HEK293 (cell line): Measurements from ENCODE around the gene FGF19.

Experiments
- CTCF ChIA-PET: fragments of 350-600 bp; formaldehyde crosslinking; extraction: SDS; loops from one replicate; lab custom pipeline; 2021; ENCODE audit warnings: antibody characterized with exemption; lab: Yijun Ruan, JAX
- POLR2A ChIA-PET: fragments of 300-600 bp; formaldehyde crosslinking; extraction: SDS; loops from one replicate; lab custom pipeline; 2020; ENCODE audit warnings: antibody characterized with exemption, inconsistent platforms; lab: Yijun Ruan, JAX
- H3K27ac ChIP-seq: fragments of 200-500 bp; sonication (Bioruptor generic); 2 replicates; pipeline ENCODE4 v1.5.1; 2014; ENCODE audit warnings: low read depth, low read length, control low read depth, inconsistent platforms; ENCODE audit errors: extremely low read depth
- H3K36me3 ChIP-seq, 2 experiments: fragments of 200-500 bp in 1 of 2; sonication (Bioruptor generic) in 1 of 2; 1 replicate in 1 of 2; 2 replicates in 1 of 2; pipeline ENCODE4 v1.5.1; 2014 to 2017; ENCODE audit warnings: inconsistent platforms in 2 of 2, low read length in 2 of 2; ENCODE audit not compliant: control insufficient read depth in 2 of 2, insufficient read depth in 1 of 2
- H3K4me1 ChIP-seq: fragments of 200-500 bp; sonication (Bioruptor generic); 2 replicates; pipeline ENCODE4 v1.5.1; 2014; ENCODE audit warnings: mild to moderate bottlenecking, low read length, inconsistent platforms; ENCODE audit not compliant: control insufficient read depth, insufficient read depth
- H3K4me3 ChIP-seq: 2 replicates; pipeline ENCODE4 v1.5.1; 2011; ENCODE audit warnings: low read depth, mild to moderate bottlenecking, control low read depth, low read length, moderate library complexity
- H3K9me3 ChIP-seq: fragments of 200-500 bp; sonication (Bioruptor generic); 2 replicates; pipeline ENCODE4 v1.5.1; 2014; ENCODE audit warnings: low read depth, low read length, inconsistent platforms; ENCODE audit not compliant: control insufficient read depth, insufficient read depth
- HOXA7 ChIP-seq: sonication (generic); formaldehyde crosslinking; IDR thresholded peaks from 2 replicates; pipeline ENCODE4 v1.8.1; 2022; ENCODE audit warnings: missing genetic modification reagents, borderline replicate concordance
- HOXC10 ChIP-seq: sonication (generic); formaldehyde crosslinking; IDR thresholded peaks from 2 replicates; pipeline ENCODE4 v1.8.1; 2023; ENCODE audit warnings: mild to moderate bottlenecking, missing genetic modification reagents
- KLF1 ChIP-seq: fragments of 450-650 bp; formaldehyde crosslinking; IDR thresholded peaks from 2 replicates; pipeline ENCODE4 v1.5.1; 2016; ENCODE audit warnings: missing biosample characterization, missing genetic modification characterization
- KLF10 ChIP-seq: fragments of 450-650 bp; IDR thresholded peaks from 2 replicates; pipeline ENCODE4 v1.5.1; 2018; ENCODE audit warnings: missing biosample characterization, mild to moderate bottlenecking, missing genetic modification characterization
- ZBTB17 ChIP-seq: fragments of 450-650 bp; formaldehyde crosslinking; IDR thresholded peaks from 2 replicates; pipeline ENCODE4 v1.5.1; 2016; ENCODE audit warnings: missing biosample characterization, missing genetic modification characterization
- ZNF132 ChIP-seq: fragments of 450-650 bp; formaldehyde crosslinking; IDR thresholded peaks from 2 replicates; pipeline ENCODE4 v1.5.1; 2017; ENCODE audit warnings: missing biosample characterization, missing genetic modification characterization, borderline replicate concordance
- ZNF133 ChIP-seq: fragments of 450-650 bp; formaldehyde crosslinking; IDR thresholded peaks from 2 replicates; pipeline ENCODE4 v1.5.1; 2016; ENCODE audit warnings: missing biosample characterization, missing genetic modification characterization
- ZNF157 ChIP-seq: fragments of 450-650 bp; formaldehyde crosslinking; IDR thresholded peaks from 2 replicates; pipeline ENCODE4 v1.5.1; 2016; ENCODE audit warnings: missing biosample characterization, missing genetic modification characterization
- ZNF37A ChIP-seq: fragments of 450-650 bp; IDR thresholded peaks from 2 replicates; pipeline ENCODE4 v1.5.1; 2018; ENCODE audit warnings: missing biosample characterization, missing genetic modification characterization
- ZNF433 ChIP-seq: fragments of 450-650 bp; formaldehyde crosslinking; IDR thresholded peaks from 2 replicates; pipeline ENCODE4 v1.5.1; 2016; ENCODE audit warnings: missing biosample characterization, missing genetic modification characterization, low read depth
- ZNF501 ChIP-seq: fragments of 450-650 bp; formaldehyde crosslinking; IDR thresholded peaks from 2 replicates; pipeline ENCODE4 v1.5.1; 2016; ENCODE audit warnings: missing biosample characterization, missing genetic modification characterization
- ZNF521 ChIP-seq: fragments of 450-650 bp; formaldehyde crosslinking; IDR thresholded peaks from 2 replicates; pipeline ENCODE4 v1.5.1; 2017; ENCODE audit warnings: missing biosample characterization, mild to moderate bottlenecking, missing genetic modification characterization
- ZNF530 ChIP-seq: fragments of 450-650 bp; formaldehyde crosslinking; IDR thresholded peaks from 2 replicates; pipeline ENCODE4 v1.5.1; 2016; ENCODE audit warnings: low read depth, missing biosample characterization, missing genetic modification characterization
- ZNF544 ChIP-seq: fragments of 450-650 bp; formaldehyde crosslinking; IDR thresholded peaks from 2 replicates; pipeline ENCODE4 v1.5.0; 2017; ENCODE audit warnings: missing biosample characterization, missing genetic modification characterization
- ZNF549 ChIP-seq: fragments of 450-650 bp; IDR thresholded peaks from 2 replicates; pipeline ENCODE4 v1.5.1; 2018; ENCODE audit warnings: missing biosample characterization, missing genetic modification characterization, mild to moderate bottlenecking, inconsistent platforms, moderate library complexity
- ZNF596 ChIP-seq: fragments of 450-650 bp; IDR thresholded peaks from 2 replicates; pipeline ENCODE4 v1.5.0; 2018; ENCODE audit warnings: missing biosample characterization, mild to moderate bottlenecking, missing genetic modification characterization, moderate library complexity
- ZNF629 ChIP-seq: fragments of 450-650 bp; formaldehyde crosslinking; IDR thresholded peaks from 2 replicates; pipeline ENCODE4 v1.5.1; 2017; ENCODE audit warnings: missing biosample characterization, missing genetic modification characterization
- TF ChIP-seq, protein P1 (sequence below): fragments of 450-650 bp; formaldehyde crosslinking; IDR thresholded peaks from 2 replicates; pipeline ENCODE4 v1.5.1; 2016; ENCODE audit warnings: missing biosample characterization, missing genetic modification characterization
- TF ChIP-seq, protein P2 (sequence below): IDR thresholded peaks from 2 replicates; pipeline ENCODE4 v1.6.1; 2011; ENCODE audit warnings: mild to moderate bottlenecking, low read depth, low read length, borderline replicate concordance
- TF ChIP-seq, protein P3 (sequence below): fragments of 450-650 bp; formaldehyde crosslinking; conservative IDR thresholded peaks from 2 replicates; pipeline ENCODE4 v1.5.1; 2016; ENCODE audit warnings: low read depth, missing biosample characterization, missing genetic modification characterization
- TF ChIP-seq, protein P4 (sequence below): fragments of 450-650 bp; formaldehyde crosslinking; IDR thresholded peaks from 2 replicates; pipeline ENCODE4 v1.5.1; 2016; ENCODE audit warnings: missing biosample characterization, missing genetic modification characterization
- TF ChIP-seq, protein P5 (sequence below): fragments of 450-650 bp; formaldehyde crosslinking; IDR thresholded peaks from 2 replicates; pipeline ENCODE4; 2016; ENCODE audit warnings: missing biosample characterization, missing genetic modification characterization

FGF19 gene

DNA sequence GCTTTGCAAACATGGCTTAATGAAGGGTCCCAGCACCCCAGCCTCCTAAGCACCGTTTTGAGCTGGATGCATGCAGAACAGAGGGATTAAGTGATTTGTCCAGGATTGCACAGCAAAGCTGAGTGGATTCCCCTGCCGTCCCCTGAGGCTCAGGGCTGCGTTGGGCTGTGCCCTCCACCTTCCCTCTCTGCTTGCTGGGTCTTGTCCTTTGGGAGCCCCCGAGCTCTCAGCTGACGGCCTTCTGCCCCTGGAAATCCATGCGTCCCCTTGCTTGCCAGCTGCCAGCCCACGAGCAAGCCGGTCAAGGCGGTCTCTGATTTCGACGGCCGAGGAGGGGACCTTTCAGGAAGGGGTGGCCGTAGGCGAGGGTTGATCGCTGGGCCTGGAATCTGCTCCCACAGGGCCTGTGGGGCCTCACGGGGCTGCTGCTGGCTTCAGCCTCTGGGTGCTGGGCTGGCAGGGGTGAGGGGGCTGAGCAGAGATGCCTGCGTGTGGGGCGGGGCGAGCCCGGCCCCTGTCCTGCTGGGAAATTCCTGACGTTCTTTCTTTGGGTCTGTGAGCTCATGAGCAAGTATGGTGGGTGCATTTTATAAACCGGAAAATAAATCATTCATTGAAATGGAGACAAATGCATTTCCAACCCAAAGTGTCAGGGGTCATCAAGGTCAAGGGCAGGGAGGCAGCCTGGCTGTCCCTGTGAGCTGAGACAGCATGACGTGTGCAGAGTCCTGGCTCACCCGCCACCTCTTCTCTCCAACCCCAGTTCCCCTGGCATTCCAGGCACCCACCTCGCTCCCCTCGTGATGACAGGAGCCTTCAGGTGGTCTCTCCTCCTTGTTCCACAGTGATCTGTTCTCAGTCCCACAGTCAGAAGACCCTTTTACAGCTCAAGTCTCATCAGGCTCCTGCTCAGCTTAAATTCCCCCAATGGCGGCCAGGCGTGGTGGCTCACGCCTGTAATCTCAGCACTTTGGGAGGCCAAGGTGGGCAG lies 43.2 kb upstream of the FGF19 start (continued):
- TF ChIP-seq, protein P1, sequence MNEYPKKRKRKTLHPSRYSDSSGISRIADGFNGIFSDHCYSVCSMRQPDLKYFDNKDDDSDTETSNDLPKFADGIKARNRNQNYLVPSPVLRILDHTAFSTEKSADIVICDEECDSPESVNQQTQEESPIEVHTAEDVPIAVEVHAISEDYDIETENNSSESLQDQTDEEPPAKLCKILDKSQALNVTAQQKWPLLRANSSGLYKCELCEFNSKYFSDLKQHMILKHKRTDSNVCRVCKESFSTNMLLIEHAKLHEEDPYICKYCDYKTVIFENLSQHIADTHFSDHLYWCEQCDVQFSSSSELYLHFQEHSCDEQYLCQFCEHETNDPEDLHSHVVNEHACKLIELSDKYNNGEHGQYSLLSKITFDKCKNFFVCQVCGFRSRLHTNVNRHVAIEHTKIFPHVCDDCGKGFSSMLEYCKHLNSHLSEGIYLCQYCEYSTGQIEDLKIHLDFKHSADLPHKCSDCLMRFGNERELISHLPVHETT (tag by site-specific recombination), result no peak
- TF ChIP-seq ZNF132 (tag by site-specific recombination) (no peak), ZNF629 (tag by site-specific recombination) (no peak), ZNF157 (no peak), ZNF433 (tag by site-specific recombination) (no peak), ZNF133 (tag by site-specific recombination) (no peak), ZNF37A (tag by site-specific recombination) (no peak), KLF10 (no peak)
- TF ChIP-seq, protein P2, sequence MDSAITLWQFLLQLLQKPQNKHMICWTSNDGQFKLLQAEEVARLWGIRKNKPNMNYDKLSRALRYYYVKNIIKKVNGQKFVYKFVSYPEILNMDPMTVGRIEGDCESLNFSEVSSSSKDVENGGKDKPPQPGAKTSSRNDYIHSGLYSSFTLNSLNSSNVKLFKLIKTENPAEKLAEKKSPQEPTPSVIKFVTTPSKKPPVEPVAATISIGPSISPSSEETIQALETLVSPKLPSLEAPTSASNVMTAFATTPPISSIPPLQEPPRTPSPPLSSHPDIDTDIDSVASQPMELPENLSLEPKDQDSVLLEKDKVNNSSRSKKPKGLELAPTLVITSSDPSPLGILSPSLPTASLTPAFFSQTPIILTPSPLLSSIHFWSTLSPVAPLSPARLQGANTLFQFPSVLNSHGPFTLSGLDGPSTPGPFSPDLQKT, result no peak

DNA sequence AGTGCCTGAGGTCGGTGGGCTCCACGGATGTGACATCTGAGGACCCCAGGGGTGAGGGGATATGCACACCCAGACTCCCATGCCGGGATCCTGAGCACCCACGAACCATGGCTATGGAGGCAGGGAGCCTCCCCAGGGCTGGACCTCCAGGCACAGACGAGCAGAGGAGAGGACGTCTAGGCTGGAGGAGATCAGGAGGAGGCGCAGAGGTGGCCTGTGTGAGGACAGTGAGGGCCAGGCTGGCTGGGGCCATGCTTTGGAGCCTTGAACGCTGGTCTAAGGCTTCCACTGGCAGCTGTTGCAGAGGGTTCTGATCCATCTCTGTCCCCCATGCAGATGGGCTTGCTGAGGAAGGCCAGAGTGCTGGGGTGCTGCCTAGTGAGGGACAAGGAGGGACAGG lies 42.3 kb upstream of the FGF19 start:
- TF ChIP-seq, protein P3, sequence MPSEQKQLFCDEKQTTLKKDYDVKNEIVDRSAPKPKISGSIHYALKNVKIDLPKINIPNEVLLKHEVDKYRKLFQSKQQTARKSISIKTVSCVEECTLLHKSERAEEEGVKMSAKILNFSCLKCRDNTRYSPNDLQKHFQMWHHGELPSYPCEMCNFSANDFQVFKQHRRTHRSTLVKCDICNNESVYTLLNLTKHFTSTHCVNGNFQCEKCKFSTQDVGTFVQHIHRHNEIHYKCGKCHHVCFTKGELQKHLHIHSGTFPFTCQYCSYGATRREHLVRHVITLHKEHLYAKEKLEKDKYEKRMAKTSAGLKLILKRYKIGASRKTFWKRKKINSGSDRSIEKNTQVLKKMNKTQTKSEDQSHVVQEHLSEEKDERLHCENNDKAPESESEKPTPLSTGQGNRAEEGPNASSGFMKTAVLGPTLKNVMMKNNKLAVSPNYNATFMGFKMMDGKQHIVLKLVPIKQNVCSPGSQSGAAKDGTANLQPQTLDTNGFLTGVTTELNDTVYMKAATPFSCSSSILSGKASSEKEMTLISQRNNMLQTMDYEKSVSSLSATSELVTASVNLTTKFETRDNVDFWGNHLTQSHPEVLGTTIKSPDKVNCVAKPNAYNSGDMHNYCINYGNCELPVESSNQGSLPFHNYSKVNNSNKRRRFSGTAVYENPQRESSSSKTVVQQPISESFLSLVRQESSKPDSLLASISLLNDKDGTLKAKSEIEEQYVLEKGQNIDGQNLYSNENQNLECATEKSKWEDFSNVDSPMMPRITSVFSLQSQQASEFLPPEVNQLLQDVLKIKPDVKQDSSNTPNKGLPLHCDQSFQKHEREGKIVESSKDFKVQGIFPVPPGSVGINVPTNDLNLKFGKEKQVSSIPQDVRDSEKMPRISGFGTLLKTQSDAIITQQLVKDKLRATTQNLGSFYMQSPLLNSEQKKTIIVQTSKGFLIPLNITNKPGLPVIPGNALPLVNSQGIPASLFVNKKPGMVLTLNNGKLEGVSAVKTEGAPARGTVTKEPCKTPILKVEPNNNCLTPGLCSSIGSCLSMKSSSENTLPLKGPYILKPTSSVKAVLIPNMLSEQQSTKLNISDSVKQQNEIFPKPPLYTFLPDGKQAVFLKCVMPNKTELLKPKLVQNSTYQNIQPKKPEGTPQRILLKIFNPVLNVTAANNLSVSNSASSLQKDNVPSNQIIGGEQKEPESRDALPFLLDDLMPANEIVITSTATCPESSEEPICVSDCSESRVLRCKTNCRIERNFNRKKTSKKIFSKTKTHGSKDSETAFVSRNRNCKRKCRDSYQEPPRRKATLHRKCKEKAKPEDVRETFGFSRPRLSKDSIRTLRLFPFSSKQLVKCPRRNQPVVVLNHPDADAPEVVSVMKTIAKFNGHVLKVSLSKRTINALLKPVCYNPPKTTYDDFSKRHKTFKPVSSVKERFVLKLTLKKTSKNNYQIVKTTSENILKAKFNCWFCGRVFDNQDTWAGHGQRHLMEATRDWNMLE (tag by site-specific recombination), result no peak
- no peak for TF ChIP-seq ZNF501 (tag by site-specific recombination)
- CTCF ChIA-PET, result no interaction called here
- no peaks in the 10 kb centered on the region for H3K9me3 ChIP-seq

DNA sequence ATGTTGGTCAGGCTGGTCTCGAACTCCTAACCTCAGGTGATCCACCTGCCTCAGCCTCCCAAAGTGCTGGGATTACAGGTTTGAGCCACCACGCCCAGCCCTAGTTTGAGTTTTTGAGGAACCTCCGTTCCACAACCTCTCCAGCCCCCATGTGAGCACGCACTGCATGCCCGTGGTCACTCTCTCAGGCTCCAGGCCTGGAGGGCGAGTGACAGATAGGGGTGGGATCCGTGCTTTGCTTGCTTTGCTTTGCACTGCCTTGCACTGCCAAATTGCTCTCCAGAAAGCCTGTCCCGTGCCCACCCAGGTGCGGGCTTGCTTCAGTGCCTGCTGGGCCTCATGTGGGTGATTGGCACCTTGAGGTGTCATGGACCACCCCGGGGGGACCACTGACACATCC lies 41.4 kb upstream of the FGF19 start:
- POLR2A ChIA-PET, result no interaction called here
- CTCF ChIA-PET, result no interaction called here
- H3K4me1 ChIP-seq, result no peaks in the 10 kb centered on the region
- H3K27ac ChIP-seq, result no peak overlapping the region
- no peak overlapping the region for H3K4me3 ChIP-seq
- H3K9me3 ChIP-seq, result no peaks in the 10 kb centered on the region
- no peaks in the 10 kb centered on the region for H3K36me3 ChIP-seq
- TF ChIP-seq ZNF544 (tag by site-specific recombination) (no peak), ZNF501 (tag by site-specific recombination) (no peak), HOXA7 (no peak), ZBTB17 (no peak), ZNF596 (no peak), ZNF549 (tag by site-specific recombination) (no peak), KLF1 (tag by site-specific recombination) (no peak), HOXC10 (no peak), ZNF530 (no peak), ZNF521 (tag by site-specific recombination) (no peak)
- TF ChIP-seq, protein P4, sequence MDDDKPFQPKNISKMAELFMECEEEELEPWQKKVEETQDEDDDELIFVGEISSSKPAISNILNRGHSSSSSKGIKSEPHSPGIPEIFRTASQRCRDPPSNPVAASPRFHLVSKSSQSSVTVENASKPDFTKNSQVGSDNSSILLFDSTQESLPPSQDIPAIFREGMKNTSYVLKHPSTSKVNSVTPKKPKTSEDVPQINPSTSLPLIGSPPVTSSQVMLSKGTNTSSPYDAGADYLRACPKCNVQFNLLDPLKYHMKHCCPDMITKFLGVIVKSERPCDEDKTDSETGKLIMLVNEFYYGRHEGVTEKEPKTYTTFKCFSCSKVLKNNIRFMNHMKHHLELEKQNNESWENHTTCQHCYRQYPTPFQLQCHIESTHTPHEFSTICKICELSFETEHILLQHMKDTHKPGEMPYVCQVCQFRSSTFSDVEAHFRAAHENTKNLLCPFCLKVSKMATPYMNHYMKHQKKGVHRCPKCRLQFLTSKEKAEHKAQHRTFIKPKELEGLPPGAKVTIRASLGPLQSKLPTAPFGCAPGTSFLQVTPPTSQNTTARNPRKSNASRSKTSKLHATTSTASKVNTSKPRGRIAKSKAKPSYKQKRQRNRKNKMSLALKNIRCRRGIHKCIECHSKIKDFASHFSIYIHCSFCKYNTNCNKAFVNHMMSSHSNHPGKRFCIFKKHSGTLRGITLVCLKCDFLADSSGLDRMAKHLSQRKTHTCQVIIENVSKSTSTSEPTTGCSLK (tag by site-specific recombination), result no peak
- TF ChIP-seq, protein P5, sequence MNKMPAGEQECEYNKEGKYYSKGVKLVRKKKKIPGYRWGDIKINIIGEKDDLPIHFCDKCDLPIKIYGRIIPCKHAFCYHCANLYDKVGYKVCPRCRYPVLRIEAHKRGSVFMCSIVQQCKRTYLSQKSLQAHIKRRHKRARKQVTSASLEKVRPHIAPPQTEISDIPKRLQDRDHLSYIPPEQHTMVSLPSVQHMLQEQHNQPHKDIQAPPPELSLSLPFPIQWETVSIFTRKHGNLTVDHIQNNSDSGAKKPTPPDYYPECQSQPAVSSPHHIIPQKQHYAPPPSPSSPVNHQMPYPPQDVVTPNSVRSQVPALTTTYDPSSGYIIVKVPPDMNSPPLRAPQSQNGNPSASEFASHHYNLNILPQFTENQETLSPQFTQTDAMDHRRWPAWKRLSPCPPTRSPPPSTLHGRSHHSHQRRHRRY, result no peak

More for the DNA sequence above, 42.3 kb upstream of the FGF19 start:
- Histone ChIP-seq H3K36me3 (no peaks in the 10 kb centered on the region), H3K27ac (no peak overlapping the region), H3K4me3 (no peak overlapping the region), H3K4me1 (no peaks in the 10 kb centered on the region)
- POLR2A ChIA-PET, result no interaction called here
